Aorta (tissue), 5 donors: ENCODE measurements around the gene TMEM17. TPM values are rescaled to one million over a fixed set of nuclear protein-coding genes. Genes with fewer than 3 reads are reported as not detected.

ENCODE experiments used
- ATAC-seq: fragments of 200-7000 bp; cut with Tn5 transposase; one replicate; pipeline ENCODE4 v1.9.1; 2022; ENCODE audit warnings: moderate library complexity; ENCODE audit not compliant: low FRiP score
- DNase-seq, 2 donors: peaks; one replicate each; pipeline ENCODE4 v3.0.0-alpha.2; 2020
- H3K27ac ChIP-seq, 2 donors: one replicate each; pipeline ENCODE4 v1.5.1; 2013; ENCODE audit warnings: low read length in 2 of 2, mild to moderate bottlenecking in 2 of 2, moderate library complexity in 2 of 2, control low read depth in 1 of 2, inconsistent platforms in 1 of 2, low read depth in 1 of 2
- H3K27me3 ChIP-seq, 2 donors: one replicate each; pipeline ENCODE4 v1.6.1; 2013; ENCODE audit warnings: control low read depth in 1 of 2, low read length in 1 of 2, mild to moderate bottlenecking in 1 of 2, moderate library complexity in 1 of 2; ENCODE audit not compliant: insufficient read depth in 2 of 2, control insufficient read depth in 1 of 2
- H3K36me3 ChIP-seq, 2 donors: one replicate each; pipeline ENCODE4 v1.6.1; 2013; ENCODE audit warnings: control low read depth in 1 of 2, low read length in 1 of 2, mild to moderate bottlenecking in 1 of 2; ENCODE audit not compliant: insufficient read depth in 2 of 2, control insufficient read depth in 1 of 2
- H3K4me1 ChIP-seq, 2 donors: one replicate each; pipeline ENCODE4 v1.6.1; 2013; ENCODE audit warnings: low read length in 2 of 2, control low read depth in 1 of 2, mild to moderate bottlenecking in 1 of 2, moderate library complexity in 1 of 2; ENCODE audit not compliant: insufficient read depth in 2 of 2, control insufficient read depth in 1 of 2
- H3K4me3 ChIP-seq, 2 donors: one replicate each; pipeline ENCODE4 v1.5.1; 2013; ENCODE audit warnings: low read length in 2 of 2, control low read depth in 1 of 2, mild to moderate bottlenecking in 1 of 2
- H3K9me3 ChIP-seq: one replicate; pipeline ENCODE4 v1.6.1; 2013; ENCODE audit warnings: mild to moderate bottlenecking, low read length; ENCODE audit not compliant: control insufficient read depth
- WGBS, 2 donors: extraction: QIAGEN DNeasy Blood & Tissue Kit; methylation state at CpG; one replicate each; pipeline ENCODE4 v1.1.7; 2013; 5-methylcytosine and 5-hydroxymethylcytosine counted together
- intact Hi-C, 2 donors: fragments of 100-400 bp; cut with DNase I; formaldehyde crosslinking; loops; one replicate each; pipeline versions ENCODE4 v1.14.2 to v1.15.0; 2022
- polyA plus RNA-seq, 2 donors: library from polyadenylated mRNA; stranded (reverse); fragments of 200-250 nt; gene quantifications; one replicate each; pipeline ENCODE4 v1.2.3, GENCODE V29; 2013
- total RNA-seq, 2 donors: library from RNA; stranded (reverse); fragmentation: NEBNext Ultra II Directional; extraction: Animal tissue kit (Norgen Biotek cat#: 25700); gene quantifications; one replicate each; pipeline ENCODE4 v1.2.1, GENCODE V29; 2021
- donor health status: healthy with polysubstance abuse.
- donor health status: Bipolar disorder and iron deficiency.
- donor health status: DM: no; HTN: no; CAD: no.
- donor health status: DM: no; HTN: no; CAD: no.
- donor health status: DM: yes; HTN: yes; CAD: no.

The TMEM17 gene
- total and polyA plus RNA-seq, 4 donors, result 0.79 to 1.1 (median 1.1) TPM; not detected in 1

DNA sequence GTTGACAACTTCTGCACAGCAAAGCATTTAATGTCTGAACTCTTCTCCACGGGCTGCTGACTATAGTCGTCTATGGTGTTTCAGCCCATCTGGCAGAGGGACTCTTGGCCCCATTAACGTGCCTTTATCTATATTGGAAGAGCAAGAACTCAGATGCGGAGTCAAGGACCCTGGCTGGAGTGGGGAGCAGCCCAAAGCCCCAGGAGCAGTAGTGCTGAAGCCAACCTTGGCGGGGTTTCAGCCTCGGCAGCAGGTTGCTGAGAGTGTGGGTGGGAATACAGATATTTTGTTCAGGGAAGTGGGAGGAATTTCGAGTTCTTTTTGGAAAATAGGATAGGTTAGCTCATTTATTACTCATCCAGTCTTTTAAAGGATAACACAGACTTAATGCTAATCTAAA lies 34.2 kb downstream of the TMEM17 start:
- H3K4me3 ChIP-seq, result no peak overlapping the region
- H3K27ac ChIP-seq, result no peak overlapping the region
- intact Hi-C loops, result no loop called here
- no peaks in the 10 kb centered on the region for H3K9me3 ChIP-seq
- H3K4me1 ChIP-seq, result peaks cover 0 to 2% of the 10 kb centered on the region in 2 donors
- ATAC-seq (peak; percentile 40), DNase-seq (peak in 1 of 2 donors; percentile 78)
- H3K36me3 ChIP-seq, result no peaks in the 10 kb centered on the region
- WGBS, 2 donors, result 8 to 21% methylated on average over 7 of the region's 7 CpGs
- no peaks in the 10 kb centered on the region for H3K27me3 ChIP-seq

DNA sequence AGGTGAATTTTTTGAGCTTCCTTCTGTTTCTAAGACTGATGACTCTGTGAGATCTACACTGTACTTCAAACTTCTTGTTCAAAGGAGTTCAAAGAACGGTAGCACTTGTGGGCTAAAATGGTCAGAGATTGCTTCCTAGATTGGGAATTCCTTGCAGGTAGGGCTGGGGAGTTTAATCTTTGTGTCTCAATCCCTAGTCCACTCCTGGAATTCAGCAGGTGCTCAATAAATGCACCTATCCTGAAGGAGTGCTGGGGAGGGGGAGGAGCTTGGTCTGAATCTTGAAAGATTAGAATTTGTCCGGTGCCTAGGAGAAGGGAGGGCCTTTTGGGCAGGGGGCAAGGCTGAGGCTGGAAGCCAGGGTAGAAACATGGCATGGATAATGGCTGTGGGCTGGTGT lies 34.6 kb downstream of the TMEM17 start:
- no peaks in the 10 kb centered on the region for H3K36me3 ChIP-seq
- H3K4me1 ChIP-seq, result peaks cover 0 to 2% of the 10 kb centered on the region in 2 donors
- H3K27me3 ChIP-seq, result no peaks in the 10 kb centered on the region
- DNase-seq, result no peak
- no peaks in the 10 kb centered on the region for H3K9me3 ChIP-seq
- H3K4me3 ChIP-seq, result no peak overlapping the region
- ATAC-seq, result no peak
- intact Hi-C loops, result no loop called here
- no peak overlapping the region for H3K27ac ChIP-seq
- WGBS, 2 donors, result 65 to 80% methylated on average over 2 of the region's 2 CpGs

DNA sequence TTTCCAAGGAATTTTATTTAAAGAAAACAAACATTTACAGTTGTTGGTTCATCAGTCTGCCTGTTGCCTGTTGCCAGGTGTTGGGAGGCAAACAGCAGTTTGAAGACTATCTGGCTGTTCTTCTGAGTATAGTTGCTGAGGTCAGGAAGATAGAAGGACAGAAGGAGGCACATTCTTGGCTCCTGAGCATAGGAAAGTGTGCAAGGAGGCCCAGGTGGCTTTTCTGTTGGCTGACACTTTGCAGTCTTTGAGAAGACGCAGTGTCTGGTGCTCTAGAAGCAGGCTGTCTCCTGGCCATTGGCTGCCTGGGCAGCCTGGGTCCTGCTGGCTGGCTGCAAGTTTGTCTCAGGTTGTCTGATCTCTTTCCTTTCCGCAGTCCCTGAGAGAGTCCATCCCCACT lies 36.4 kb downstream of the TMEM17 start:
- WGBS, 2 donors, result 96 to 97% methylated on average over 2 of the region's 2 CpGs
- Histone ChIP-seq H3K4me3 (no peak overlapping the region), H3K27ac (no peak overlapping the region), H3K36me3 (no peaks in the 10 kb centered on the region), H3K9me3 (no peaks in the 10 kb centered on the region), H3K4me1 (no peaks in the 10 kb centered on the region), H3K27me3 (no peaks in the 10 kb centered on the region)
- DNase-seq (no peak), ATAC-seq (no peak)
- intact Hi-C loops, result no loop called here

DNA sequence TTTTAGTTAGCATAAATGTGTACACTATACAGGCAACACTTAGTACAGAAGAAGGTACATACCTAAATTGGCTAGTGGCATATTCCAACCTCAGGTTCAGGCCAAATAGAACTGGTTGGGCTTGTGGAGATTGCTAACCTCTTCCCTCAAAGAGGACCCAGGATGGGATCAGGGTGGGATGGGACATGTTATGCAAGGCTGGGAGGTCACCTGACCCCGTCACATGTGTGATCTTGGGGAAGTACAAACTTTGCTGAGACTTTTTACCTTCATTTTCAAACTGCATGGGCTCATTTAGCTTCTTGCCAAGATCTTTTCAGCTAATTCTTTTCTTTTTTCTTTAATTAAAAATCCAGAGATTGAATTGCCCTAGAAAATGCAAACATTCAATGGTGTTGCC lies 36.9 kb downstream of the TMEM17 start:
- no peaks in the 10 kb centered on the region for H3K36me3 ChIP-seq
- H3K27me3 ChIP-seq, result no peaks in the 10 kb centered on the region
- ATAC-seq (no peak), DNase-seq (no peak)
- H3K9me3 ChIP-seq, result no peaks in the 10 kb centered on the region
- H3K4me3 ChIP-seq, result no peak overlapping the region
- 88 to 98% methylated on average over 1 of the region's 1 CpG for WGBS, 2 donors
- intact Hi-C loops, result no loop called here
- H3K27ac ChIP-seq, result no peak overlapping the region
- no peaks in the 10 kb centered on the region for H3K4me1 ChIP-seq

DNA sequence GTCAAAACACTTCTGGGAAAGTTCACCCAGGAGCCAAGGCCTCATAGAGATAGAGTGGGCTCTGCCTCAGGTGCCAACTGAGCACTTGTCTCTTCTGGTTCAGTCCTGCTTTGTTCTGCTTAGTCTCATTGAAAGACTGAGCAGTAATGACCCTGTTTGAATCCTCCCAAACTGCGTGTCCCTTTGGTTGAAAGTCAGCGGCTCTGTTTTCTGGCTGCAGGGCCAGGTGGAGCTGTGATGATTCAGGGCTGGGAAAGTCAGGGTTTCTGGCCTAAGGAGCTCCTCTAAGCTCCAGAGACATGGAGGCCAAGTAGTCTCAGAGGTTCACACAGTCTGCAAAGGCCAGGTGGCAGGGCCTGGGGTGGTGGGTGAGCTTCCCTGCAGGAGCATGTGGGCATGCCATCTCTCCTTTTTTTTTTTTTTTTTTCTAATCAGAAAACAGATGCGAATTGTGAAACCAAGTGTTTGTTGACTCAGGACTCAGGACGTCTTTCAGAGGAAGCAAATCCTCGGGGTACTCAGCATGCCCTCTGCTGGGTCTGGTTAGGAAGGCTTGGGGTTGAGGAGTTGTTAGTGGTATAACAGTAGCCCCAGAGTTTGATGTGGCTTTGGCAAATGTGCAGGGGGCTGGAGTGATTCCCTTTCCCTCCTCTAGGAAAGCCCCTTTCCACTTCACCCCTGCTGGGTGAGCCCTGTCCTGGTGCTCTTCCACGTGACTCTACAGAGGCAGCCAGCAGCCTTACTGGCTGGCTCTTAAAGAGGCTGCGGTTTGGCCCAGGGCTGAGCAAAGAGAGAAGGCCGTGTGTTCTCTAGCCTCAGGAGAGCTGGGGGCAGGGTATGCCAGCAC lies 38.3 kb downstream of the TMEM17 start:
- no peaks in the 10 kb centered on the region for H3K9me3 ChIP-seq
- peak; percentile 39 for ATAC-seq
- no peak overlapping the region for H3K27ac ChIP-seq
- H3K4me3 ChIP-seq, result no peak overlapping the region
- H3K27me3 ChIP-seq, result no peaks in the 10 kb centered on the region
- no peaks in the 10 kb centered on the region for H3K36me3 ChIP-seq
- 88 to 93% methylated on average over 8 of the region's 8 CpGs for WGBS, 2 donors
- intact Hi-C loops, result no loop called here
- DNase-seq, result peak in 1 of 2 donors; percentile 55
- H3K4me1 ChIP-seq, result no peaks in the 10 kb centered on the region

DNA sequence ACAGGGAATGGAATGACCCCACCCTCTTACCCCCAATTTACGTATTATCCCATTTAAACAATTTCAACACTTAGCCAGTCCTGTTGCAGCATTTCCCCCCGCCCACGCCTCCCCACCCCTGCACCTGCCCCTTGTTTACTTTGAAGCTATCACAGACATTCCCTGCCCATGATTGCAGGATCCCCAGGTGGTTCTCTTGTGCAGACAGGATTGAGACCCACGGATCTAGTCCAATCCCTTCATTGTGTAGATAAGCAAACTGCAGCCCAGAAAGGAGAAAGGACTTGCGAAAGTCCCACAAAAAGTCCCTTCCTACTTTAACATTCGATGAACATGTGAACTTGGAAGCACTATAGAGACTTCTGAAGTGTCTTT lies 38.9 kb downstream of the TMEM17 start:
- no peak overlapping the region for H3K4me3 ChIP-seq
- no peaks in the 10 kb centered on the region for H3K36me3 ChIP-seq
- DNase-seq (no peak), ATAC-seq (no peak)
- H3K27me3 ChIP-seq, result no peaks in the 10 kb centered on the region
- 93 to 94% methylated on average over 6 of the region's 6 CpGs for WGBS, 2 donors
- no peaks in the 10 kb centered on the region for H3K9me3 ChIP-seq
- intact Hi-C loops, result no loop called here
- no peak overlapping the region for H3K27ac ChIP-seq
- H3K4me1 ChIP-seq, result no peaks in the 10 kb centered on the region

DNA sequence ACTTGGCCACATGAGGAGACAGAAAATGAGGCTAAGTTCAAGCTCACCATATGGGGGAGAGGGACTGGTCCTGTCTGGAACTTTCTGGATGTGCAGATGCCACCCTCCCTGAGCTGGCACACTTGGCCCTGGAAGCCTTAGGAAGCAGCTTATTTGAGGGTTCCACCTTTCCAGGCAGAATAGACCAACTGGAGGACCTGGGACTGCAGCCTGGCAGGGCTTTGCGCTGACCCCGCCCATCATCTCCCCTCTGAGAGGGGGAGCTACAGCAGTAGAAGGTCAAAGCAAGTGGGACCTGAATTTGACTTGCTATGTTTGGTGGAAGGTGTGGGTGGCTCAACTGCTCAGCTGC lies 39.5 kb downstream of the TMEM17 start:
- H3K4me3 ChIP-seq, result no peak overlapping the region
- WGBS, 2 donors, result 97 to 98% methylated on average over 2 of the region's 2 CpGs
- H3K27me3 ChIP-seq, result no peaks in the 10 kb centered on the region
- intact Hi-C loops, result no loop called here
- no peak for DNase-seq
- no peaks in the 10 kb centered on the region for H3K36me3 ChIP-seq
- H3K27ac ChIP-seq, result no peak overlapping the region
- no peak for ATAC-seq
- no peaks in the 10 kb centered on the region for H3K9me3 ChIP-seq
- H3K4me1 ChIP-seq, result no peaks in the 10 kb centered on the region

DNA sequence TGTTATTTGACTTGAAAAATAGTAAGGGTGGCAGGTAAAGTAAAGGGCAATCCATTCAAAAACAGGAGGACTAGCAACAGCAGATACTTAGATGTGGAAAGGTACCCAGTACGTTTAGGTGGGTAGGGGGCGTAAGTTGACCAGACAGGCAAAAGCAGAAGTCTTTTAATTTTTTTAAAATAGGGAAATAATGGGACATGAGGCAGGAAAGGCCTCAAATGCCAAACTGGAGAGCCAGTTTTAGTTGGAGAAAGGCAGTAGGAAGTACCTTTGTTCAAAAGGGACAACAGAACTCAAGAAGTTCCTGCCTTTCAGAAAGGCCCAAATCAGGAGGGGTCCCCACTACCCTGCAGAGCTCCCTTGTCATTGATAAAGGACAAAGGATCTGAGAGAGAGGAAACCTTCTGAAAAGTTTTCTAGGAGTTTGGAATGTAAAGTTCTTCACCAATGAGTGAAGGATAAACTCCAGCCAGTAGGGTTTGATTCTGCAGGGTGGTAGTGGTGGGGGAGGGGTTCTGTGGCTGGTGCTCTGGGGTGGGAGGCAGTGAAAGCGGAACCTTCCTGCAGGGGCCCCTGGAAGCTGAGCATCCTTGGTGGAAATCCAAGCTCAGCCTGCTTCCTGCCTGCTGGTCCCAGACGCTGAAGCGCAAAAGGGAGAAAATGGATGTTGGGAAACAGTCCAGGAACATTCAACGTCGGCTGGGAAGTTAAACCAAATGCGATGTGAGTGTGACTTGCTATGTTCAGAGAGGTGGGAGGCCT lies 40.1 kb downstream of the TMEM17 start:
- ATAC-seq (no peak), DNase-seq (no peak)
- H3K9me3 ChIP-seq, result no peaks in the 10 kb centered on the region
- no peak overlapping the region for H3K27ac ChIP-seq
- H3K36me3 ChIP-seq, result no peaks in the 10 kb centered on the region
- H3K4me1 ChIP-seq, result no peaks in the 10 kb centered on the region
- no peak overlapping the region for H3K4me3 ChIP-seq
- WGBS, 2 donors, result 33 to 39% methylated on average over 8 of the region's 8 CpGs
- H3K27me3 ChIP-seq, result no peaks in the 10 kb centered on the region
- intact Hi-C loops, result no loop called here
